NCI-H2107 (cell line): ENCODE data around the gene CISD2.
"Not testable (repeated sequence)": the region's sequence is repeated elsewhere in the genome, so short reads cannot be mapped to it uniquely, and the experiment has no call there.

Experiments
- DNase-seq: peaks from one replicate; lab custom pipeline; 2025; lab: John Stamatoyannopoulos, UW

CISD2 gene

GRCh38 chr4:102919697-102920096 lies 50.9 kb downstream of the CISD2 start:
- not testable (repeated sequence) for DNase-seq

- DNase-seq = no peak
Observed at GRCh38 chr4:102935716-102936115, 66.9 kb downstream of the CISD2 start.

GRCh38 chr4:102938063-102938462 lies 69.3 kb downstream of the CISD2 start:
- DNase-seq = not testable (repeated sequence)
